Kidney glomerular epithelial cell (primary cell): Measurements from ENCODE around the gene LPP.

Source experiments
- DNase-seq: peaks from one replicate; lab custom pipeline; 2025; lab: John Stamatoyannopoulos, UW

LPP gene

DNA sequence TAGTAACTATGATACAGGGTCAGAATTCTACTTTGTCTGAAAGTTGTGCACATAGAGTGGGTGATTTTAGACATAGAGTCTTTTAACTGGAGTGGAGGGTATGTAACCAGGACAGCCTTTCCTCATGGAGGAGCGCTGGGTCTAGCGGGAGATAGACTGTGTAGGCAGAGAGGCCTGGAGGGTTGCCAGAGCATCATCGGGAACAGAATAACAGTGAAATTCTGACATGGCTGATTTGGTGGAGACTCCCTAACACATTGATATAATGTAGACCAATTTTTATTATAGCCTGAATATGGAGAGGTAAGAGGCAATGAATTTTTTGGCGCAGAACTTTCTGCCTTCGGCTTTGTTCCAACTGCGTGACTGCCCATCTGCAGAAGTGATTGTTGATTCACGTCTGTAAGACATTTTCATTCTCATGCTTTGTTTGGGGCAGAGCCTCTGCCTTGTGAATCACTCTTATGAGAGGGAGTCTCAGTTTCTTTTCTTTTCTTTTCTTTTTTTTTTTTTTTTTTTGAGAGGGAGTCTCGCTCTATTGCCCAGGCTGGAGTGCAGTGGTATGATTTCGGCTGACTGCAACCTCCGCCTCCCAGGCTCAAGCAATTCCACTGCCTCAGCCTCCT lies 16.0 kb downstream of the LPP start:
- DNase-seq, result no peak

DNA sequence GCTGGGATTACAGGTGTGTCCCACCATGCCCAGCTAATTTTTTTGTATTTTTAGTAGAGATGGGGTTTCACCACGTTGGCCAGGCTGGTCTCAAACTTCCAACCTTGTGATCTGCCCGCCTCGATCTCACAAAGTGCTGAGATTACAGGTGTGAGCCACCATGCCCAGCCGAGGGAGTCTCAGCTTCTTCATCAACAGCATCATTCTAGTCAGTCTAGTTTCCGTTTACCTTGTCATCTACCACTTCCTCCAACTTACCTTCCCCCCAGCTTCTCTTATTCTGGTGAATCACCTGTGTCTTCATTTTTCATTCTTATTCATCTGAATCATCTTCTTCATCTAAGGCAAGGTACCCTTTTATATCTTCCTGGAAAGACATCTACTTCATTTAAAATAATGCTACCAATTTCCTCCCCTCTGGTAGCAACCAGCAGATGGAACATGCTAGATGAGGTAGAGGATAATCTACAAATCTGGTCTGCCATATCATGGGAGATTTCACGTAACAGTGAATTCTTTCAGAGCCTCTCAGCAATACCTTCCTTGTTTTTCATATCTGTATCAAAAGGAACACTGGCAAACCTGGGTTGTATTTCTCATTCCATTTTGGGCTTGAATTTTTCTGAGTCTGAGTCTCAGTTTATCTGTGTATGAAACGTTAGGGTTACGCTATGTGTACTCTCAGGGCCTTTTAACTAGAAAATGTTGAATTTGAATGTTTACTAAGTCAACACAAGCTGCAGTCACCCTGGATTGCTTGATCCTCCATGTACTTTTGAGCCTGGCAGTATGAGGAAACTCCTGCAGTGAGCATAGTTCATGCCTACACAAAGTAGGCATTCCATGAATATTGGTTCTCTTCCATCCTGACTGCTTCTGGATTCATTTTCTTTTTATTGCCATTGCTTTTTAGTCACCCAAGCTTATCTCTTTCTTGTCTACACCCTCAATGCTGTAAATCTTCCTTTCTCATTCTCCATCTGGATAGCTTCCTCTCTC lies 16.8 kb downstream of the LPP start:
- no peak for DNase-seq

DNA sequence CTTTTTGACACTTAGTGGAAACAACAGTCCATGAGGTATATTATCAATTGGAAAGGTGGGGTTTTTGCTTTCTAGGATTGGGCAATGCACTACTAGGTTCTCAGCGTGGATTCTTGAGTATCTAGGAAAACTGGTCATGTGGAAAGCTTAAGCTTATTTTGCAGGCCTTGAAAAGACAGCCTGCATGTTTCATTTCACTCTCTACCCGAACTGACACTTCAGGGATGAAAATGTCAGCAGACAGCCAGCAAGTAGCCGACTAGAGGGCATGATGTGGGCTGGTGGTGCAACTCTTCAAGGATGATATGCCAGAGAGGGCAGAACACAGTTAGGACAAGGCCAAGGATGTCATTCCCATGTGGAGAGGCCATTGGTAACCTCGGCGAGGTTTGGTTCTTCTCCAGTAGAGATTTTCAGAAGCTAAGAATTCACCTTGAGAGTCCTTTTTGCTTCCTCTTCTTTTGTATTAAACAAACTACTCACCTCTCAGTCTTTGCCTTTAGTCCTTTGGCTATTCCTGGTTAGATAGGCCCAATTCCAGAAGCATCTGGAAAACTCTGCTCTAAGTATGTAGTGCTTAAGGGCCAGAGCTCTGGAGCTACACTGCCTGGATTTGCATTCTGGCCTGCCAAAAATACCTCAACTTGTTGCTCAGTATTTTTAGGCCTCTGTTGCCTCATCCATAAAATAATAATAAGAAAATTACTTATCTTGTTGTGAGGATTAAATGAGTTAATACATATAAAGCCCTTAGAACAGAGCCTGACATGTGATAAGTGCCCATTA lies 17.9 kb downstream of the LPP start:
- no peak for DNase-seq

DNA sequence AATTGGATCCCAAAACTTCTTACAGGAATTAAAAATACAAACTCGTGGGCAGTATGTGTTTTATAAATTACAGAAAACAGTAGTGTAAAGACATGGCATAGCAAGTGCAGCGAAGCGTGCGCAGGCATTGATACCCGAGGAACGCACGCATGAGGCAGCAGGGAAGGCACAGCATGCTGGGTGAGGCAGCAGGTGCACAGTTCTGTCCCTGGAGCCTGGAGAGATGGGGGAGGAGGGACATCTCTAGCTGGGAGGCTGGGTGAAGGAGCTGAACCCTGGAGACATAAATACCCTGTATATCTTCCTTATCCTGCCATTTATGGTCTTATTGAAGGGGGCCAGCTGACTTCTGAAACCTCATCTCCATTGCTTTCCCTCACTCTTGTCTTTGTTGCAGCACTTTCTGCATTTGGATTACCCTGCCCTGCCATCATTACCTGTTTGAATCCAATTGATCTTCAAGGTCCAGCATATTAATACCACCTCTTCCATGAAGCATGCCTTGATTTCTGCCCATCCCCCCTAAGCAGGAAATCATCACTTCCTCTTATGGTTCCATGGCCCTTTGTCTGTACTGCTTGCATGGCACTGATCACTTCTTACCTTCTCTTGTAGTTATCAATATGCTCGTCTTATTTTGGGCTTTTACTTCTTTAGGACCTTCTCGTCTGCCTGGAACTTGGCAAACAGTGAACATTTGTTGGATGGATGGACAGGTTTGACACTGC lies 20.5 kb downstream of the LPP start:
- DNase-seq, result no peak

DNA sequence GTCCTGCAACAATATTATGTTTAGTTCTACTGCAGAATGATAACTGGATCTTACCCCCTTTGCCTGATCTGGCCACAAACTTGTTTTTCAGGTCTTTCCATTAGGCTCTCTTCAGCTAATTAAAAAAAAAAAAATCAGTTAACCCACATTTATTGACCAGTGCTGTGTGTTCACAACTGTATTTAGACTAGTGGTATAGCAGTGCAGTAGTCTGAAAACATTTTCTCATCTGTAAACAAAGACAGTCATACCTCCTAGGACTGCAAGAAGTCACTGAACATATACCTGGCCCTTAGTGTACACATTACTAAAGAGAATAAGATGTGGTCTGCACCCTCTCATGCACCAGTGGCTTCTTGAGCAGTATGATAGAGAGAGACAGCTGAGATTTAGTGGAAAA lies 22.5 kb downstream of the LPP start:
- DNase-seq, result no peak

DNA sequence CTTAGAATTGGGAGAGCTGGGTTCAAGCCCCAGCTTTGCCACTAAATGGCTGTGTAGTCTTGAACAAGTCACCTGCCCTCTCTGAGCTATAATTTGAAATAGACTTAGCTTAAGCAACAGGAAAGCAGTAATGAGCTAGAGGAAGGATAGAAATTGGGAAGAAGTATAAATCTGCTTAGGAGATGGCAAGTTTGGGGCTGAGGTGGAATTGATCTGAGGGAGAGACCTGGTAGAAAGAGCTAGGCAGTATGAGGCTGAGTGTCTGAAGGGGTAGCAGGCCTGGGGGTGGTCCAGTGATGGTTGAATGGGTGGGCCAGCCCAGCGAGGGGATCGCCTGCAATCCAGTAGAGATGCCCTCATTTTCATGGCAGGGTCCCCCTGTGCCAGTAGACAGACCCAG lies 22.9 kb downstream of the LPP start:
- DNase-seq, result no peak

DNA sequence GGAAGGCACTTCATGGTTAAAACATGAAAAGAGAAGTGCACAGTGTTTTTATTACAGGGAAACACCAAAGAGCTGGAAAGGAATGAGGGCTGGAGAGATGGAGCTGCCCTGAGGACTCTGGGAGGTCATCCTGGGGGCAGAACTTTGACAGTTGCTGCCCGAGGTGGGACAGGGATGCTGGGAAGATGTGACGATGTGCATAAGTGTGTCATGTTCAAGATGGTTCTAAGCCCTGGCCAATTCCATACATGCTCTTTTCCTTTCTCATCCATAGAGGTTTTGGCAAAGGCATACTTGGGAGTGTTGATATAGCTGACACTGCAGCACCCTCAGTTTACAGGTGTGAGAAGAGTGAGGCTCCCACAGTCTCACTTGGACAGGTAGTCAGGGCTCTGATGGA lies 23.8 kb downstream of the LPP start:
- DNase-seq, result no peak

DNA sequence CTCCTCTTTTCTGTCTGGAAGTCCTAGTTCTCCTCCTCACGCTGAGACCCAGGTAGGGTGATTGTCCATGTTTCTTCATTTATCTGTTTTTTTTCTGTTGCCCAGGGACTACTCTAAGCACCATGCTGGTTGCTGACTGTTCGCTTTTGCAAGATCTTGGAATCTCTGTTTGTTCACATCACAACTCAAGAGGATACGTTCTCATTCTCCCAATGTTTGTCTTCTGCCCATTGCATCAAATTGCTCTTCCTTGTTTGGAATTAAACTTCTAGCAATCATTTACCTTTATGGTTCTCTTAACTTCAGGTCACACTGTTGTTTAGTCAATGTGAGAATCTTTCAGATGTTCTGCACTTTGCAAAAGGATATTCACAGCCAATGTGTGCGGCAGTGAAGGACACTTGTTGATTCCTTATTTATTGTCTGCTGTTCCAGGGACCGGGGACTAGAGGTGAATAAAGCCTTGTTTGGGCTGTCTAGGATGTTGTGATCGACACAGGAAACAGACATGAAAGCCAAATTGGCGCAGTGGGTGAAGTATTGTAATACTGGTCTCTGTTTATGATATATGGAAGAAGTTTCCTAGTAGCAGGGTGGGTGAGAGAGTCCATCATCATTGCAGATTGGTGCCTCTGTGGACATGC lies 24.5 kb downstream of the LPP start:
- no peak for DNase-seq

DNA sequence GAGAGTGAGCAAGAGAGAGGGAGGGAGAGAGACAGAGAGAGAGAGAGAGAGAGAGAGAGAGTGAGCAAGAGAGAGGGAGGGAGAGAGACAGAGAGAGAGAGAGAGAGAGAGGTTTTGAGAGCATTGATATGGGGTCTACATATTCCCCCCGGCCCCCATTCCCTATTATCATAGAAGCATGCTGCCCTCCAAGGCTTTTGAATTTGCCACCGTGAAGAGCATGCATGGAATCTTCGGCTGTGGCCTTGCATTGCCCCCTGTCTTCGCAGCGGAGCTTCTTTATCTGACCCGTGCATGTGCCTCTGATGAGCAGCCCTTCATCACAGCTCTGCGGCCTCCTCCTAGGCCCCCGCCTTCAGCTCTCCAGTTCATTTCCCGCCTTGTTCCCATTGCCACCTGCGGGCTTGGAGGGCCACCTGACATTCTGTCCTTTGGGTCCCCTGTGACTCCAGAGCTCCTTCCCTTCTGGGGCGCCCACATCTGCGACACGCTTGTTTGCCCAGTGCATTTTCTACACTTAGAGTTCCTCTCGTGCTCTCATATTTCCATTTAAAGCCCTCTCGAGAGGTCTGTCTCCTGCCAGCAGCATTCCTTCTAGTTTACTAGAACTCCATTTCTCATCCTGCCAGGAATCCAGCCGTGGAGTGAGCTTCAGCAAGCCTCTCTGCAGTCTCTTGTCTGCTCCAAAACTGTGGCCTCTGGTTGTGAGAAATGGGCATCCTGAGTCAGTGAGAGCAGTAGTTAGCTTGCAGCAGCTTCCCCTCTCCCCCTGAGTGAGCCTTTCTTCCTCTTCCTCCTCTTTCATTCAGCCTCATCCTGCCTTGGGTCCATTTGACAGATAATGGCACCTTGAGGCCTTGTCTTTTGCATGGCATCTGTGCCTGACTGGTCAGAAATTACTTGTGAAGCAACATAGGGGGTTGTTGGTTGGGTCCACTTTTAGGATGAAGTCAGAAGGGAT lies 25.3 kb downstream of the LPP start:
- no peak for DNase-seq

DNA sequence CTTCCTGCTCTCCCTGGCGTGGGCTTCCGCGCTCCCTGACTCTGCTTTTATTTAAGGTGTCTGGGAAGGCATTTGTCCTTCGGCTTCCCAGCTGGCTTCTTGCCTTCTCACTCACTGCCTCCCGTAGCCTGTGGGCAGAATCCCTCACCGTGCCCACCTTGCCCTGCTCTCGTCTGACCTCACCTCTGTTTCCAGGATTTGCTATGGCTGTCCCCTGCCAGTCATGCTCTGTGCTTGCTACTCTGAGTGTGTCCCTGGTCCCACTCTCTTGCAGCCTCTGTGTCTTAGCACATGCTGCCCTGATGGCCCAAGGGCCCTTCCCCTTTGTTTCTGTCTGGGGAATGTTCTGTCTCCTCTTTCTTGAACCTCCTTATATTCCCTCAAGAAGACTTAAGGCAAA lies 26.2 kb downstream of the LPP start:
- no peak for DNase-seq

DNA sequence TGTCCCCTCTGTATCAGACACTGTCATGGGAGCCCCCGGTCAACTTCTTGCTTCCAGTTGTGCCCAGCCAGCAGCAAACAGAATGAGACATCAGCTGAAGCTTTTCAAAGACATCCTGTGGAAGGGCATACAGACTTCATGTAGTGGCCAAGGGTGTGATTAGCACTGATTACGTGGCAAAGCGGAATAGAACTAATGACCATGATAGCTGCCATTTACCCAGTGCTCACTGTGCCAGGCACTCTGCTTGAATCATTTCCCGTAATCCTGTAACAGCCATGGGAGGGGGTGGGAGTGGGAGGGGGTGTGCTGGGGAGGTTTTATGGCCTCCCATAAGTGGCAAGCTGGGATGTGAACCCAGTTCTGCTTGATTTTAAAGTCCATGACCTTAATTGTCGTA lies 29.5 kb downstream of the LPP start:
- no peak for DNase-seq

DNA sequence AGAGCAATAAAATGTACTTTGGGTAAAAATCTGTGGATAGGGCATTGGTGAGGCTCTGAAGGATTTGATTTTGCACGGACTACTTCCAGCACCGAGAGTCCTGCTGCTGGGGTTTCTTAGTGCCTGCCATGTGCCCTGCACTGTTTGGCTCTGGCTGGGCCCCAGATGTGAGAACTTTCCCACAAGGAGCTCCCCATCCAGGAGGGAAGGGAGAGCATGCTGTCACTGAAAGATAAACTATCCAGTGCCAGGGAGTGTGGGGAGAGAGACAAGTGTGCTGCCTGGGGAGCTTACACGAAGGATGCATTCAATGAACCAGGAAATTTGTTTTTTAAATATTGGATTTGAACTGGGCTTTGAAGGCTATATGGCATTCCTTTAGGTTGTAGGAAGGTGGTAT lies 30.2 kb downstream of the LPP start:
- no peak for DNase-seq

DNA sequence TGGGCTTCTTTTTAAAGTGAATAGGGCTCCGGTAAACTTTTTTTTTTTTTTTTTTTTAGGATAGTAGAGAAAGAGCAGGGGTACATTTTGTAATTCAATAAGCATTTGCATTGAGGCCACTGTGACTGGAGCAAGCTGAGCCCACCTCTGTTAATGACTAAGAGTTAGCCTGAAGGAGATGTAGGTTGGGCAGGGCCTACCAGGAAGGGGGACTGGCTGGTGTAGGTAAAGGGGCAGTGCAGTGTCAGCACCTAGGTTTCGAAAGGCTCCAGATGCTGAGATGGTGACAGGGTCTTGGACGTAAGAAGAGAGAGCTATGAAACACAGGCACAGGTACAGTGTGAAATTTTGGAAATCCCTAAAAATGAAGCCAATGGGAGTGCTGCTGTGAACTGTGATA lies 30.7 kb downstream of the LPP start:
- no peak for DNase-seq

DNA sequence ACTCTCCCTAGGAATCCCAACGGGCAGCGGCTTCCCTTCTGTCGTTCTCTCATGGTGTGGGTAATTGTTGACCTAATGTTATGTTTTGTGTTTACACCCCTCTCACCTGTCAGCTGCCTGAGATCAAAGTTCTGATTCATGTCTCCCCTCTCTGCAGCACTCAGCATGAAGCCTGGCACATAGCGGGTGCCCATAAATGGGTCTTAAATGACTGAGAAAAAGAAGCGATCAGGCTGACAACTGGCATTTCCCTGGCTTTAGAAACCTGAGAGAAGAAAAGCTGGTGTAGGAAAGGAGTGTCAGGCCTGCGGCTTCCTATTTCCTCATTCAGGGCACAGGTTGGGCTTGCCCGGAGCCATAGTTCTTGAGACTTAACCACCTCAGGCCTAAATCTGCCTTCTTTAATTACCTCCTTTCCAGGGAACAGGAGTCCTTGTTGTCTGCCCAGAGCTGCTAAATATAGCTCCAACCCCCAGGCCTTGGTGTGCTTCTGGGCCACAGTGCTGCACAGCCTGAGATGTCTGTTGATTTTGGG lies 31.8 kb downstream of the LPP start:
- no peak for DNase-seq

DNA sequence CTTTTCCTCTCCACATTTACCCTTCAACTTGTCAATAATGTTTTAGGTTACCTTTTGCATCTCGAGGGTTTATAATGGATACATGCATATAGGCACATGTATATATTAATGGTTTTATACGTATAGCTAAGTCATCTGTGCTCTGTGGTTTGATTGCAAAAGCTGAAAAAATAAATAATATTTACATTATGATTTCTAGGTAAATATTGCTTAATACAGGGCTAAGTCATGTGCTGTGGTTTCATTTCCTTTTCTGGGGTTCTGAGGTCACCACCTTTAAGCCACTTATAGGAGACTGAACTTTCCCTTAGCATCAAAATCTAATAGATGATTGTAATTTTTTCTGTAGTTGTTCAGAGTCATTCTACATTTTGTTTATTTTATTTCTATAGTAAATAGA lies 33.1 kb downstream of the LPP start:
- DNase-seq, result no peak

DNA sequence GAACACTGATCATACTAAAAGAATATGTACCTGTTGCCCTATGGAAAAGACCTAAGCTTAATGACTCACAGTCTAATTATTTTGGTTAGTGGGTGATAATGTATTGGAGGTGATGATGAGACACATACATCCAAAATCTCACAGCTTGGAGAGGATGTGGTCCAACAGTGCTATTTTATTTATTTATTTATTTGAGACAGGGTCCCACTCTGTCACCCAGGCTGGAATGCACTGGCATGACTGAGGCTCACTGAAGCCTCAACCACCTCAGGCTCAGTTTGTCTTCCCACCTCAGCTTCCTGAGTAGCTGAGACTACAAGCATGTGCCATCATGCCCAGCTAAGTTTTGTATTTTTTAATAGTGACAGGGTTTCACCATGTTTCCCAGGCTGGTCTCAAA lies 35.0 kb downstream of the LPP start:
- no peak for DNase-seq

DNA sequence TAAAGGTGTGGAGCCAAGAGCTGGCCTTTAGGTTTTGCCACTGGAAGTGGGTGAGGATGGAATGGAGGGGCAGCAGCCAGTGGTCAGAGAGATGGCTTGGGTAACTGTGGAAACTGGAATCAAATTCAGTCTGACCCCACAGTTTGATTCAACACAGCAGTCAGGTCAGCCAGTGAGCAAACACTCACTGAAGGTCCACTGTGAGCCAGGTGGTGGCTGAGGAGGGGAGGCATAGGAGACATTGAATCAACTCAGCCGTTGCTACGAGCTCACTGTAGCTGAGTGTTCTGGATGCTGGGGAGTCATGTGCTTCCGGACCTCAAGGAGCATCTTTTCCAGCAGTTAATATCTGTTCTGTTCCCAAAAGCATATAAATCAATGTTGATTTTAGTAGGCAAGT lies 37.5 kb downstream of the LPP start:
- DNase-seq, result no peak

DNA sequence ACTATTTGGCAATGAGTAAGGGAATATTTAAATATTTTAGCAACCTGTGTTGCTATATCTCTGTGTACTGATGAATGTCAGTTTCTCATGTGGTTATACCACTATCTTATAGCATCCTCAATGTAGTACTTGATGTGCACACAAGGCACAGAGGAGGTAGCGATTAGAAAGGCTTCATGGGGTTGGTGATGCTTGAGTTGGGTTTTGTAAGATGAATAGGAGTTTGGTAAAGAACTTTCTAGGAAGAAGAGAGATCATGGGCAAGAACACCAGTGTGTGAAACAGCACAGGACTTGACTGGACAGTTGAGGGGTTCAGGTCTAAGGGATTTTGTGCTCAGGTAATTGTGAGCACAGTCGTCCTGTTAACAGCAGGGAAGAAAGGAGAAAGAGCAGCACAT lies 38.1 kb downstream of the LPP start:
- no peak for DNase-seq

DNA sequence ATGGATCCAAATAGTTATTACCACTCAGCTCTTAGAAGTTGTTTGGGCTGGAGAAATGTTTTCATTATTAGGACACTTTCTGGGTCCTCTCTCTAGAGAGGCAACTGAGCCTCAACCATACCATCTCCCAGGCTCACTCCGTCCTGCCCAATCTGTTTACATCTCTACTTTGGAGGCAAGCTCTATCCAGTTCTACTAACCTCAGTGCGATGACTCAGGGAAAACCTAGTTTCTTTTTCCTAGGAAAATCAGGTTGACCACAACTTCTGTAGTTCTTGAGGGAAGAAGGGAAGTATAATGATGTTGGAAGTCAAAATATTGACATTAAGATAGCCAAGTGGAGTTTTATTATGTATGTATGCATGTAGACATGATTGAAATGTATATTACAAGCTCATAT lies 40.4 kb downstream of the LPP start:
- DNase-seq, result no peak
